Upper lobe of left lung (tissue), 4 donors: ENCODE data around the gene DNAJC13.

Experiments used
- CTCF ChIP-seq, 6 experiments: fragments of 450-650 bp in 4 of 6; fragments of 200-600 bp in 2 of 6; sonication (generic) in 2 of 6; IDR thresholded peaks; one replicate each; pipeline ENCODE4 v1.5.1; 2016 to 2019; ENCODE audit warnings: antibody characterized with exemption in 6 of 6
- POLR2A ChIP-seq, 4 donors: fragments of 450-650 bp; IDR thresholded peaks; one replicate each; pipeline ENCODE4 v1.5.1; 2016 to 2017; ENCODE audit warnings: antibody characterized with exemption in 4 of 4, mild to moderate bottlenecking in 2 of 4

- TF ChIP-seq POLR2A (IDR thresholded peaks at IDR 0.05): no peak
- TF ChIP-seq CTCF (IDR thresholded peaks at IDR 0.05): no peak
Observed at GRCh38 chr3:132504375-132504933, 87.2 kb downstream of the DNAJC13 start.
